GM21515 (cell line): ENCODE results near the gene SYMPK.

Source experiments
- ATAC-seq: cut with Tn5 transposase; IDR thresholded peaks from one replicate; pipeline ENCODE4 v1.9.1; 2021; ENCODE audit not compliant: unreplicated experiment

SYMPK gene

GRCh38 chr19:45782820-45783785, 79.8 kb downstream of the SYMPK start:
- ATAC-seq: no peak

- no peak for ATAC-seq
Observed at GRCh38 chr19:45782162-45782691, 80.7 kb downstream of the SYMPK start, which contains the start of gene DMPK. Gene DMPK (minus strand): TSS chr19:45782490. CDS start chr19:45782352, 138 bp downstream.

- no peak for ATAC-seq
Observed at GRCh38 chr19:45781214-45782161, 81.5 kb downstream of the SYMPK start.

- ATAC-seq: no peak
Observed at GRCh38 chr19:45780448-45781213, 82.3 kb downstream of the SYMPK start.

- no peak for ATAC-seq
Observed at GRCh38 chr19:45780146-45780447, 82.8 kb downstream of the SYMPK start.

GRCh38 chr19:45779231-45780145, 83.5 kb downstream of the SYMPK start:
- ATAC-seq: peak; percentile 73

- no peak for ATAC-seq
Observed at GRCh38 chr19:45778010-45778661, 84.8 kb downstream of the SYMPK start.

GRCh38 chr19:45777395-45777961, 85.5 kb downstream of the SYMPK start:
- no peak for ATAC-seq

- no peak for ATAC-seq
Observed at GRCh38 chr19:45774765-45775164, 88.2 kb downstream of the SYMPK start.

GRCh38 chr19:45773384-45773783, 89.6 kb downstream of the SYMPK start:
- ATAC-seq: no peak

GRCh38 chr19:45772912-45773311, 90.0 kb downstream of the SYMPK start:
- ATAC-seq: no peak

- no peak for ATAC-seq
Observed at GRCh38 chr19:45772130-45772840, 90.7 kb downstream of the SYMPK start.

- no peak for ATAC-seq
Observed at GRCh38 chr19:45771311-45771933, 91.5 kb downstream of the SYMPK start.

GRCh38 chr19:45770192-45771101, 92.5 kb downstream of the SYMPK start:
- ATAC-seq: peak; percentile 47

- no peak for ATAC-seq
Observed at GRCh38 chr19:45769821-45770191, 93.1 kb downstream of the SYMPK start.

GRCh38 chr19:45768984-45769782, 93.8 kb downstream of the SYMPK start, which contains the start of gene SIX5:
Gene SIX5 (minus strand): TSS chr19:45769252. CDS start chr19:45768844, 408 bp downstream.
- ATAC-seq: peak; percentile 50
